ENCODE data around the gene P3R3URF. TPM values are rescaled to one million over a fixed set of nuclear protein-coding genes. Genes with fewer than 3 reads are reported as not detected.

The P3R3URF gene
- total and polyA plus RNA-seq, 9 of the 15 experiments (the other 6 are each of a cell fraction or from before 2014, with no cell fraction given), result not detected

DNA sequence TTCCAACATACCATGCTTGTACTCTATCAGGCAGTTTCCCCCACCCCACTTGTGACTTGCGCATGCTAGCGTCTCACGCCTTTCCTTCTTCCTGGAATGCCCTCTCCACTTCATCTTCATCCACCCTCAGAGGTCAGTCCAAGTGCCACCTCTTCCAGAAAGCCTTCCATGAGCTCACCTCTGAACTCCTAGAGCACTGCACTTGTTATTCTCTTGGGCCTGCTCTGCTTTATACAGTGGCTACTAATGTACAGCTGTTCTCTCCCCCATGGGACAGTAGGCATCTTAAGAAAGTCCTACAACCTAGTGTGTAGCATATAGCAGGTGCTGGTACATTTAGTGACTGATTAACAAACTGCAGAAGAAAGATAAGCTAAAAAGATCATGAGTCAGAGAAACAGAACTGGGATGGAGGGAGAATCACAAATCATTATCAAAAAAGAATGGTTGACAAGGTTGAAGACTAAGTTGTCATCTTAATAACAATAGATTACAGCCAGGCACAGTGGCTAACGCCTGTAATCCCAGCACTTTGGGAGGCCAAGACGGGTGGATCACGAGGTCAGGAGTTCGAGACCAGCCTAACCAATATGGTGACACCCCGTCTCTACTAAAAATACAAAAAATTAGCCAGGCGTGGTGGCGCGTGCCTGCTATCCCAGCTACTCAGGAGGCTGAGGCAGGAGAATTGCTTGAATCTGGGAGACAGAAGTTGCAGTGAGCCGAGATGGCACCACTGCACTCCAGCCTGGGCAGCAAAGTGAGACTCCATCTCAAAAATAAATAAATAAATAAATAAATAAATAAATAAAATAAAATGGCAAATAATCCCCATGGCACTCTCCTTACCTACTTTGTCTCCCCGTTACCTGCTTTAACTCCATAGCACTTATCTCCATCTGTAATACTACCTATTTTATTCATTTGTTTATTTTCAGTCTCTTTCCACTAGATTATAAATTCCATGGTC lies 17.7 kb downstream of the P3R3URF start (continued):
- TF ChIP-seq, protein P1, sequence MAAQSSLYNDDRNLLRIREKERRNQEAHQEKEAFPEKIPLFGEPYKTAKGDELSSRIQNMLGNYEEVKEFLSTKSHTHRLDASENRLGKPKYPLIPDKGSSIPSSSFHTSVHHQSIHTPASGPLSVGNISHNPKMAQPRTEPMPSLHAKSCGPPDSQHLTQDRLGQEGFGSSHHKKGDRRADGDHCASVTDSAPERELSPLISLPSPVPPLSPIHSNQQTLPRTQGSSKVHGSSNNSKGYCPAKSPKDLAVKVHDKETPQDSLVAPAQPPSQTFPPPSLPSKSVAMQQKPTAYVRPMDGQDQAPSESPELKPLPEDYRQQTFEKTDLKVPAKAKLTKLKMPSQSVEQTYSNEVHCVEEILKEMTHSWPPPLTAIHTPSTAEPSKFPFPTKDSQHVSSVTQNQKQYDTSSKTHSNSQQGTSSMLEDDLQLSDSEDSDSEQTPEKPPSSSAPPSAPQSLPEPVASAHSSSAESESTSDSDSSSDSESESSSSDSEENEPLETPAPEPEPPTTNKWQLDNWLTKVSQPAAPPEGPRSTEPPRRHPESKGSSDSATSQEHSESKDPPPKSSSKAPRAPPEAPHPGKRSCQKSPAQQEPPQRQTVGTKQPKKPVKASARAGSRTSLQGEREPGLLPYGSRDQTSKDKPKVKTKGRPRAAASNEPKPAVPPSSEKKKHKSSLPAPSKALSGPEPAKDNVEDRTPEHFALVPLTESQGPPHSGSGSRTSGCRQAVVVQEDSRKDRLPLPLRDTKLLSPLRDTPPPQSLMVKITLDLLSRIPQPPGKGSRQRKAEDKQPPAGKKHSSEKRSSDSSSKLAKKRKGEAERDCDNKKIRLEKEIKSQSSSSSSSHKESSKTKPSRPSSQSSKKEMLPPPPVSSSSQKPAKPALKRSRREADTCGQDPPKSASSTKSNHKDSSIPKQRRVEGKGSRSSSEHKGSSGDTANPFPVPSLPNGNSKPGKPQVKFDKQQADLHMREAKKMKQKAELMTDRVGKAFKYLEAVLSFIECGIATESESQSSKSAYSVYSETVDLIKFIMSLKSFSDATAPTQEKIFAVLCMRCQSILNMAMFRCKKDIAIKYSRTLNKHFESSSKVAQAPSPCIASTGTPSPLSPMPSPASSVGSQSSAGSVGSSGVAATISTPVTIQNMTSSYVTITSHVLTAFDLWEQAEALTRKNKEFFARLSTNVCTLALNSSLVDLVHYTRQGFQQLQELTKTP (IDR thresholded peaks at IDR 0.05; ENCODE audit: low read depth in 1 of 2, partially characterized antibody in 2 of 2), result peak; percentile 50 to 97
- TF ChIP-seq, protein P2, sequence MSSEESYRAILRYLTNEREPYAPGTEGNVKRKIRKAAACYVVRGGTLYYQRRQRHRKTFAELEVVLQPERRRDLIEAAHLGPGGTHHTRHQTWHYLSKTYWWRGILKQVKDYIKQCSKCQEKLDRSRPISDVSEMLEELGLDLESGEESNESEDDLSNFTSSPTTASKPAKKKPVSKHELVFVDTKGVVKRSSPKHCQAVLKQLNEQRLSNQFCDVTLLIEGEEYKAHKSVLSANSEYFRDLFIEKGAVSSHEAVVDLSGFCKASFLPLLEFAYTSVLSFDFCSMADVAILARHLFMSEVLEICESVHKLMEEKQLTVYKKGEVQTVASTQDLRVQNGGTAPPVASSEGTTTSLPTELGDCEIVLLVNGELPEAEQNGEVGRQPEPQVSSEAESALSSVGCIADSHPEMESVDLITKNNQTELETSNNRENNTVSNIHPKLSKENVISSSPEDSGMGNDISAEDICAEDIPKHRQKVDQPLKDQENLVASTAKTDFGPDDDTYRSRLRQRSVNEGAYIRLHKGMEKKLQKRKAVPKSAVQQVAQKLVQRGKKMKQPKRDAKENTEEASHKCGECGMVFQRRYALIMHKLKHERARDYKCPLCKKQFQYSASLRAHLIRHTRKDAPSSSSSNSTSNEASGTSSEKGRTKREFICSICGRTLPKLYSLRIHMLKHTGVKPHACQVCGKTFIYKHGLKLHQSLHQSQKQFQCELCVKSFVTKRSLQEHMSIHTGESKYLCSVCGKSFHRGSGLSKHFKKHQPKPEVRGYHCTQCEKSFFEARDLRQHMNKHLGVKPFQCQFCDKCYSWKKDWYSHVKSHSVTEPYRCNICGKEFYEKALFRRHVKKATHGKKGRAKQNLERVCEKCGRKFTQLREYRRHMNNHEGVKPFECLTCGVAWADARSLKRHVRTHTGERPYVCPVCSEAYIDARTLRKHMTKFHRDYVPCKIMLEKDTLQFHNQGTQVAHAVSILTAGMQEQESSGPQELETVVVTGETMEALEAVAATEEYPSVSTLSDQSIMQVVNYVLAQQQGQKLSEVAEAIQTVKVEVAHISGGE (CRISPR knock-in tag; IDR thresholded peaks at IDR 0.05), result peak in 1 of 3 experiments; percentile 85; a peak in 2 of 6 replicates
- no peak for TF ChIP-seq HNRNPUL1 (IDR thresholded peaks at IDR 0.05; ENCODE audit: low read length)
- no peak for TF ChIP-seq ZNF717 (CRISPR knock-in tag; IDR thresholded peaks at IDR 0.05)
- TF ChIP-seq ZNF699 (CRISPR knock-in tag; IDR thresholded peaks at IDR 0.05; ENCODE audit: insufficient replicate concordance), result no peak
- TF ChIP-seq ETV1 (tag; conservative IDR thresholded peaks at IDR 0.05; ENCODE audit: low read depth), result no peak
- TF ChIP-seq NFATC3 (IDR thresholded peaks at IDR 0.05), result peak; percentile 86; the same call in 1 of the 2 replicates
- peak; percentile 47; the same call in 1 of the 2 replicates for TF ChIP-seq KAT7 (CRISPR knock-in tag; IDR thresholded peaks at IDR 0.05; ENCODE audit: borderline replicate concordance)
- peak; percentile 96 for TF ChIP-seq HDAC3 (IDR thresholded peaks at IDR 0.05; ENCODE audit: borderline replicate concordance, partially characterized antibody)
